K562 (cell line): ENCODE results near the gene LY6G6F. TPM values are rescaled to one million over a fixed set of nuclear protein-coding genes. Genes with fewer than 3 reads are reported as not detected.

Experiments used
- ATF6 ChIP-seq: sonication (generic); formaldehyde crosslinking; IDR thresholded peaks from 2 replicates; pipeline ENCODE4 v1.4.0; 2020; ENCODE audit warnings: mild to moderate bottlenecking, missing genetic modification reagents
- CREM ChIP-seq: IDR thresholded peaks from 2 replicates; pipeline ENCODE4 v1.6.1; 2014; ENCODE audit warnings: antibody characterized with exemption, low read depth
- EP300 ChIP-seq: IDR thresholded peaks from 2 replicates; pipeline ENCODE4 v1.6.1; 2012; ENCODE audit warnings: low read length, improper control_type of control experiment
- KLF6 ChIP-seq: fragments of 250-450 bp; sonication (Bioruptor Pico); IDR thresholded peaks from 2 replicates; pipeline ENCODE4 v1.4.0; 2020; ENCODE audit warnings: mild to moderate bottlenecking, moderate library complexity, borderline replicate concordance
- L3MBTL2 ChIP-seq: fragments of 450-650 bp; IDR thresholded peaks from 2 replicates; pipeline ENCODE4 v1.6.1; 2016; ENCODE audit warnings: mild to moderate bottlenecking, moderate library complexity
- LEF1 ChIP-seq: fragments of 450-650 bp; IDR thresholded peaks from 2 replicates; pipeline ENCODE4 v1.6.1; 2016; ENCODE audit warnings: mild to moderate bottlenecking
- NFRKB ChIP-seq: fragments of 450-650 bp; IDR thresholded peaks from 2 replicates; pipeline ENCODE4 v1.6.1; 2016; ENCODE audit warnings: low read depth
- PCBP1 ChIP-seq: fragments of 200-400 bp; formaldehyde crosslinking; IDR thresholded peaks from 2 replicates; pipeline ENCODE4 v1.6.1; 2018; ENCODE audit warnings: mild to moderate bottlenecking, low read depth, low read length; ENCODE audit not compliant: poor library complexity, severe bottlenecking
- PREB ChIP-seq: sonication (generic); formaldehyde crosslinking; IDR thresholded peaks from 2 replicates; pipeline ENCODE4 v1.8.1; 2023; ENCODE audit warnings: mild to moderate bottlenecking, missing genetic modification reagents
- SIN3A ChIP-seq, 2 experiments: fragments of 150-350 bp in 1 of 2; IDR thresholded peaks; 2 replicates each; pipeline ENCODE4 v1.6.1; 2011 to 2016; ENCODE audit warnings: borderline replicate concordance in 2 of 2, low read depth in 2 of 2, low read length in 2 of 2, mild to moderate bottlenecking in 2 of 2, moderate library complexity in 2 of 2; ENCODE audit not compliant: control insufficient read depth in 1 of 2
- TAF1 ChIP-seq: IDR thresholded peaks from 2 replicates; pipeline ENCODE4 v1.6.1; 2011; ENCODE audit warnings: mild to moderate bottlenecking, low read length, moderate library complexity; ENCODE audit not compliant: insufficient read depth, control insufficient read depth, severe bottlenecking; ENCODE audit errors: extremely low read depth
- THAP12 ChIP-seq: fragments of 250-450 bp; sonication (Bioruptor Pico); IDR thresholded peaks from 2 replicates; pipeline ENCODE4 v1.9.0; 2021; ENCODE audit warnings: mild to moderate bottlenecking, inconsistent platforms
- XRCC3 ChIP-seq: fragments of 450-650 bp; IDR thresholded peaks from 2 replicates; pipeline ENCODE4 v1.6.1; 2017; ENCODE audit warnings: mild to moderate bottlenecking, moderate library complexity
- ZKSCAN8 ChIP-seq: fragments of 200-800 bp; sonication (Bioruptor generic); IDR thresholded peaks from 2 replicates; pipeline ENCODE4 v1.6.1; 2016; ENCODE audit warnings: missing genetic modification characterization, missing compliant biosample characterization
- ZNF695 ChIP-seq: fragments of 450-650 bp; formaldehyde crosslinking; IDR thresholded peaks from 2 replicates; pipeline ENCODE4 v1.4.0; 2020; ENCODE audit warnings: mild to moderate bottlenecking, moderate library complexity
- ZNF707 ChIP-seq: fragments of 250-450 bp; sonication (Bioruptor Pico); conservative IDR thresholded peaks from 2 replicates; pipeline ENCODE4 v1.8.0; 2022; ENCODE audit warnings: inconsistent platforms, mild to moderate bottlenecking, moderate library complexity
- polyA plus RNA-seq, 8 experiments: library from polyadenylated mRNA; depleted of rRNA in 4 of 8; stranded (reverse) in 5 of 8; unstranded in 3 of 8; fragments of >200 nt; fragmentation: Nextera tagmentation in 2 of 8; fragmentation: Illumina TruSeq in 1 of 8; extraction: Ambion mirVana in 2 of 8; extraction: Trizol in 1 of 8; gene quantifications; 2 replicates each; pipeline versions ENCODE4 v1.2.1 to v1.2.3, GENCODE V29; 2011 to 2014; ENCODE audit warnings: inconsistent platforms in 1 of 8, missing spikeins in 1 of 8
- total RNA-seq, 7 experiments: library from RNA; depleted of rRNA in 6 of 7; stranded (reverse); fragments of >200 nt in 6 of 7; fragmentation: Illumina TruSeq in 2 of 7; extraction: Trizol in 2 of 7; gene quantifications; 2 replicates each; pipeline versions ENCODE4 v1.2.1 to v1.2.3, GENCODE V29; 2011 to 2021; ENCODE audit warnings: low replicate concordance in 1 of 7
- TF ChIP-seq, protein P1 (sequence below): fragments of 200-400 bp; formaldehyde crosslinking; IDR thresholded peaks from 2 replicates; pipeline ENCODE4 v1.6.1; 2017; ENCODE audit warnings: mild to moderate bottlenecking, low read depth, low read length, moderate library complexity
- TF ChIP-seq, protein P2 (sequence below), 2 experiments: fragments of 250-450 bp in 1 of 2; fragments of 450-650 bp in 1 of 2; sonication (Bioruptor Pico) in 1 of 2; IDR thresholded peaks; 2 replicates each; pipeline versions ENCODE4 v1.6.1 to v1.8.0; 2016 to 2021; ENCODE audit warnings: mild to moderate bottlenecking in 2 of 2, moderate library complexity in 2 of 2, missing compliant biosample characterization in 1 of 2, missing genetic modification characterization in 1 of 2

The LY6G6F gene
- total and polyA plus RNA-seq, 9 of the 15 experiments (the other 6 are each of a cell fraction or from before 2014, with no cell fraction given): 0.14 to 0.50 (median 0.28) TPM; not detected in 2

DNA sequence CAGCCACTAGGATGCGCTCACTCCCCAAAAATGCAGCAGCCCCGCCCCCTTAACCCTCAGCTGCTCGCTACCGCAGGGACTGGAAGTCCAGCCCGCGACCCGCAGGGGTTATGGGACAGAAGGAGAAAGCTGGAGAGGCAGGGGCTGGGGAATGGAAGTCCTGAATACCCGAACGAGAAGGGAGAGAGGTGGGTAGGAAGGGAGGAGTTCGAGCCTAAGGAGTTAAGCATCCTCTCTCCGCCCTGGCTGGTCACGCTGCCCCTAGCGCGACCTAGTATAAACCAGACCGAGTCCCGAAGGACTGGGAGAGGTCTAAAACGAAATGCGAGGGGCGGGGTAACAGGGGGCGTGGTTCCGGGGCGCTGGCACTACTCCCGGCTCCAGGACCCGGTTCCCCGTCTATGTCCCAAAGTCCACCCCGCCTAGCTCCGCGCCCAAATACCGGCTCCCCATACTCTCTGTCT lies 22.9 kb downstream of the LY6G6F start (continued):
- TF ChIP-seq, protein P1, sequence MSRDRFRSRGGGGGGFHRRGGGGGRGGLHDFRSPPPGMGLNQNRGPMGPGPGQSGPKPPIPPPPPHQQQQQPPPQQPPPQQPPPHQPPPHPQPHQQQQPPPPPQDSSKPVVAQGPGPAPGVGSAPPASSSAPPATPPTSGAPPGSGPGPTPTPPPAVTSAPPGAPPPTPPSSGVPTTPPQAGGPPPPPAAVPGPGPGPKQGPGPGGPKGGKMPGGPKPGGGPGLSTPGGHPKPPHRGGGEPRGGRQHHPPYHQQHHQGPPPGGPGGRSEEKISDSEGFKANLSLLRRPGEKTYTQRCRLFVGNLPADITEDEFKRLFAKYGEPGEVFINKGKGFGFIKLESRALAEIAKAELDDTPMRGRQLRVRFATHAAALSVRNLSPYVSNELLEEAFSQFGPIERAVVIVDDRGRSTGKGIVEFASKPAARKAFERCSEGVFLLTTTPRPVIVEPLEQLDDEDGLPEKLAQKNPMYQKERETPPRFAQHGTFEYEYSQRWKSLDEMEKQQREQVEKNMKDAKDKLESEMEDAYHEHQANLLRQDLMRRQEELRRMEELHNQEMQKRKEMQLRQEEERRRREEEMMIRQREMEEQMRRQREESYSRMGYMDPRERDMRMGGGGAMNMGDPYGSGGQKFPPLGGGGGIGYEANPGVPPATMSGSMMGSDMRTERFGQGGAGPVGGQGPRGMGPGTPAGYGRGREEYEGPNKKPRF: no peak
- TF ChIP-seq LEF1 (no peak), KLF6 (CRISPR knock-in tag) (peak; percentile 83; the same call in 1 of the 2 replicates), NFRKB (no peak), SIN3A (IDR thresholded peaks at IDR 0.05; ENCODE audit: borderline replicate concordance in 2 of 2, control insufficient read depth in 1 of 2, low read depth in 2 of 2, low read length in 2 of 2) (peak in 1 of 2 experiments; percentile 99; a peak in 2 of 4 replicates), CREM (no peak), ATF6 (CRISPR knock-in tag) (peak; percentile 12; the same call in 1 of the 2 replicates), ZNF695 (CRISPR knock-in tag) (no peak), PREB (CRISPR knock-in tag) (no peak), ZKSCAN8 (CRISPR knock-in tag) (no peak), TAF1 (no peak), PCBP1 (peak; percentile 77), ZNF707 (CRISPR knock-in tag) (no peak), XRCC3 (no peak), THAP12 (CRISPR knock-in tag) (peak; percentile 58; the same call in 1 of the 2 replicates), EP300 (no peak; the same call in 1 of the 2 replicates), L3MBTL2 (no peak)
- TF ChIP-seq, protein P2, sequence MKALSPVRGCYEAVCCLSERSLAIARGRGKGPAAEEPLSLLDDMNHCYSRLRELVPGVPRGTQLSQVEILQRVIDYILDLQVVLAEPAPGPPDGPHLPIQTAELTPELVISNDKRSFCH (CRISPR knock-in tag; IDR thresholded peaks at IDR 0.05): no peak
- TF ChIP-seq, protein P2 (tag; IDR thresholded peaks at IDR 0.05): peak; percentile 90; the same call in 1 of the 2 replicates
